ENCODE results near the gene GSE1.

DNA sequence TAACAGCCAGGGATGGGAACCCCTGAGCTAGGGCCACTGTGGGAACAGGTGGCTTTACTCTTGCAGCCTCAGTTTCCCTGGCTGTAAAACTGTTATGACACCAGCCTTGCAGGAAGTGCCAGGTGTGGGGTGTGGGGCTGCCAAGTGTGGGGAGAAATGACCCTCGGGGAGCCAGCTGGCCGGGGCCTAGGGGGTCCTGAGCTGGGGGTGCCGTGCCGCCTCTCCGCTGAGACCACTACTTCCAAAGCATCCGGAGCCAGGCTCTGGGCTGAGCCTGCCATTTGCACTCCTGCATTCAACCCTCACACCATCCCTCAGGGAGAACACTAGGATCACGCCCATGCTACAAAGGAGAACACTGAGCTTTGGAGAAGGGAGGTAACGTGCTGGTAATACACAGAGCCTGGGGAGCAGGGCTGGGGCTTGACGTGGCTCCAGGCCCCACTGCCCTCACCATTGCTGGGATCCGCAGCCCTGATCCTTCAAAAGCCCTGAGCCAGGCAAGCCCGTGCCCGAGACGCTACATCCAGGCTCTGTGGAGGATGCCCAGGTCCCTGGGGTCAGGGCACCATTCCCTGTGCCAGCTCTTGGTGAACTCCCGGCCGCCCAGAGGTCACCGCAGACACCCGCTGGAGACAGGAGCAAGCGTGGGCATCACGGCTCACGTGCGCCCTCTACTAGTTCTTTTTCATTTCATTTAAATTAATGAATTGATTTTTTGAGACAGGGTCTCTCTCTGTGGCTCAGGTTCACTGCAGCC is 104.5 kb downstream of the GSE1 start:
- TF ChIP-seq GLI2 (tag by site-specific recombination; IDR thresholded peaks at IDR 0.05; ENCODE audit: borderline replicate concordance, low read depth) = no peak
- TF ChIP-seq, protein P1, sequence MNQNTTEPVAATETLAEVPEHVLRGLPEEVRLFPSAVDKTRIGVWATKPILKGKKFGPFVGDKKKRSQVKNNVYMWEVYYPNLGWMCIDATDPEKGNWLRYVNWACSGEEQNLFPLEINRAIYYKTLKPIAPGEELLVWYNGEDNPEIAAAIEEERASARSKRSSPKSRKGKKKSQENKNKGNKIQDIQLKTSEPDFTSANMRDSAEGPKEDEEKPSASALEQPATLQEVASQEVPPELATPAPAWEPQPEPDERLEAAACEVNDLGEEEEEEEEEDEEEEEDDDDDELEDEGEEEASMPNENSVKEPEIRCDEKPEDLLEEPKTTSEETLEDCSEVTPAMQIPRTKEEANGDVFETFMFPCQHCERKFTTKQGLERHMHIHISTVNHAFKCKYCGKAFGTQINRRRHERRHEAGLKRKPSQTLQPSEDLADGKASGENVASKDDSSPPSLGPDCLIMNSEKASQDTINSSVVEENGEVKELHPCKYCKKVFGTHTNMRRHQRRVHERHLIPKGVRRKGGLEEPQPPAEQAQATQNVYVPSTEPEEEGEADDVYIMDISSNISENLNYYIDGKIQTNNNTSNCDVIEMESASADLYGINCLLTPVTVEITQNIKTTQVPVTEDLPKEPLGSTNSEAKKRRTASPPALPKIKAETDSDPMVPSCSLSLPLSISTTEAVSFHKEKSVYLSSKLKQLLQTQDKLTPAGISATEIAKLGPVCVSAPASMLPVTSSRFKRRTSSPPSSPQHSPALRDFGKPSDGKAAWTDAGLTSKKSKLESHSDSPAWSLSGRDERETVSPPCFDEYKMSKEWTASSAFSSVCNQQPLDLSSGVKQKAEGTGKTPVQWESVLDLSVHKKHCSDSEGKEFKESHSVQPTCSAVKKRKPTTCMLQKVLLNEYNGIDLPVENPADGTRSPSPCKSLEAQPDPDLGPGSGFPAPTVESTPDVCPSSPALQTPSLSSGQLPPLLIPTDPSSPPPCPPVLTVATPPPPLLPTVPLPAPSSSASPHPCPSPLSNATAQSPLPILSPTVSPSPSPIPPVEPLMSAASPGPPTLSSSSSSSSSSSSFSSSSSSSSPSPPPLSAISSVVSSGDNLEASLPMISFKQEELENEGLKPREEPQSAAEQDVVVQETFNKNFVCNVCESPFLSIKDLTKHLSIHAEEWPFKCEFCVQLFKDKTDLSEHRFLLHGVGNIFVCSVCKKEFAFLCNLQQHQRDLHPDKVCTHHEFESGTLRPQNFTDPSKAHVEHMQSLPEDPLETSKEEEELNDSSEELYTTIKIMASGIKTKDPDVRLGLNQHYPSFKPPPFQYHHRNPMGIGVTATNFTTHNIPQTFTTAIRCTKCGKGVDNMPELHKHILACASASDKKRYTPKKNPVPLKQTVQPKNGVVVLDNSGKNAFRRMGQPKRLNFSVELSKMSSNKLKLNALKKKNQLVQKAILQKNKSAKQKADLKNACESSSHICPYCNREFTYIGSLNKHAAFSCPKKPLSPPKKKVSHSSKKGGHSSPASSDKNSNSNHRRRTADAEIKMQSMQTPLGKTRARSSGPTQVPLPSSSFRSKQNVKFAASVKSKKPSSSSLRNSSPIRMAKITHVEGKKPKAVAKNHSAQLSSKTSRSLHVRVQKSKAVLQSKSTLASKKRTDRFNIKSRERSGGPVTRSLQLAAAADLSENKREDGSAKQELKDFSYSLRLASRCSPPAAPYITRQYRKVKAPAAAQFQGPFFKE (tag by site-specific recombination; IDR thresholded peaks at IDR 0.05; ENCODE audit: borderline replicate concordance) = no peak
- no peak for TF ChIP-seq ZNF174 (tag by site-specific recombination; IDR thresholded peaks at IDR 0.05)
- TF ChIP-seq ZNF302 (tag by site-specific recombination; IDR thresholded peaks at IDR 0.05; ENCODE audit: low read depth) = no peak
- TF ChIP-seq TCF7L2 (IDR thresholded peaks at IDR 0.05; ENCODE audit: borderline replicate concordance, low read depth, low read length) = no peak
